ENCODE measurements around the gene RUNX2.

The RUNX2 gene

DNA sequence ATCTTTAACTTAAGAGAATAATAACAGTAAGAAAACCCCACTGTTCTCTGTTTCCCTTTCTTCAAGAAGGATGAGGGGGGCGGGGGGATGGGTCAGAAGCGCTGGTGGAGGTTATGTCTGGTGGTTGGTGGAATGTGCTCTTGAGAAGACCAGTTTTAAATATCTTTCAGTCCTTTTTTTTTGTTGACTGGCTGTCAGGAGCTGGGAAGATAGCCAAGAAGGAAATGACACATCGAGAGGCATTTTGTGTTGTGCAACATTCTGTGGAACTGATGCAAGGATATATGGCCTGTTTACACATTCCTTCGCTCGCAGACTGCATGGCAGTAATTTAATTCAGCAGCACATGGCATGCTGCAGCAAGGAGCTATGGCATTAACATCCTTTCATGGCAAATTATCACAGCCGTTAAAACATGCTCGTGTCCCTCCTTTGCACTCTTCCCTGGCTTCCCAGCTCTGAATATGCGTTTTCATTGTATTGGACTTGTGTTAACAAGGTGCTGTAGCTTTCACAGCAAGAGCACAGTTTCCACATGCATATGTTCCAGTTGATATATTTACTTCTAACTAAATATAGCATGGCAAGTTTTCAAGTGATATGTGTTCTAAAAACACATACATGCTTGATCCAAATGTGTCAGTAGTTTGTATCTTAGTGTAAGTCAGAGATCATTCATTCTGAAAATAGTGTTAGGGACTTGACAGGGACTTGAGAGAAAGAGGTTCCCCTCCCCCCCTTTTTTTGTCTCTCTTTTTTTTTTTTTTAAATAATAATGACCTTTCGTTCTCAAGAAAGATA lies 117.8 kb downstream of the RUNX2 start (continued):
- TF ChIP-seq ZNF843 (tag by site-specific recombination; IDR thresholded peaks at IDR 0.05) (peak; percentile 75; the same call in 1 of the 2 replicates), ZNF596 (tag by site-specific recombination; IDR thresholded peaks at IDR 0.05) (no peak), ZNF114 (tag by site-specific recombination; IDR thresholded peaks at IDR 0.05) (no peak), ZNF311 (tag by site-specific recombination; IDR thresholded peaks at IDR 0.05; ENCODE audit: borderline replicate concordance) (no peak), ZNF2 (tag by site-specific recombination; IDR thresholded peaks at IDR 0.05) (peak; percentile 79), GFI1B (tag by site-specific recombination; IDR thresholded peaks at IDR 0.05) (no peak), SCRT2 (tag by site-specific recombination; IDR thresholded peaks at IDR 0.05) (peak; percentile 60), ZNF391 (tag by site-specific recombination; IDR thresholded peaks at IDR 0.05; ENCODE audit: borderline replicate concordance, low read depth) (peak; percentile 55; the same call in 1 of the 2 replicates), ZBTB20 (tag by site-specific recombination; IDR thresholded peaks at IDR 0.05) (peak; percentile 44; the same call in 1 of the 2 replicates), ZNF548 (tag by site-specific recombination; IDR thresholded peaks at IDR 0.05) (no peak), ZBTB1 (tag by site-specific recombination; IDR thresholded peaks at IDR 0.05) (no peak), ZNF658 (tag by site-specific recombination; IDR thresholded peaks at IDR 0.05) (no peak), IKZF3 (tag by site-specific recombination; IDR thresholded peaks at IDR 0.05) (peak; percentile 74), ZNF664 (tag by site-specific recombination; IDR thresholded peaks at IDR 0.05) (0 out of 2 replicates have a peak, but pooled peaks have one; percentile 43), ZNF121 (tag by site-specific recombination; IDR thresholded peaks at IDR 0.05) (no peak), ZSCAN30 (tag by site-specific recombination; IDR thresholded peaks at IDR 0.05) (peak; percentile 66), HOXA7 (CRISPR knock-in tag; IDR thresholded peaks at IDR 0.05; ENCODE audit: borderline replicate concordance) (no peak), ZNF266 (tag by site-specific recombination; IDR thresholded peaks at IDR 0.05; ENCODE audit: low read depth) (no peak)
- TF ChIP-seq, protein P1, sequence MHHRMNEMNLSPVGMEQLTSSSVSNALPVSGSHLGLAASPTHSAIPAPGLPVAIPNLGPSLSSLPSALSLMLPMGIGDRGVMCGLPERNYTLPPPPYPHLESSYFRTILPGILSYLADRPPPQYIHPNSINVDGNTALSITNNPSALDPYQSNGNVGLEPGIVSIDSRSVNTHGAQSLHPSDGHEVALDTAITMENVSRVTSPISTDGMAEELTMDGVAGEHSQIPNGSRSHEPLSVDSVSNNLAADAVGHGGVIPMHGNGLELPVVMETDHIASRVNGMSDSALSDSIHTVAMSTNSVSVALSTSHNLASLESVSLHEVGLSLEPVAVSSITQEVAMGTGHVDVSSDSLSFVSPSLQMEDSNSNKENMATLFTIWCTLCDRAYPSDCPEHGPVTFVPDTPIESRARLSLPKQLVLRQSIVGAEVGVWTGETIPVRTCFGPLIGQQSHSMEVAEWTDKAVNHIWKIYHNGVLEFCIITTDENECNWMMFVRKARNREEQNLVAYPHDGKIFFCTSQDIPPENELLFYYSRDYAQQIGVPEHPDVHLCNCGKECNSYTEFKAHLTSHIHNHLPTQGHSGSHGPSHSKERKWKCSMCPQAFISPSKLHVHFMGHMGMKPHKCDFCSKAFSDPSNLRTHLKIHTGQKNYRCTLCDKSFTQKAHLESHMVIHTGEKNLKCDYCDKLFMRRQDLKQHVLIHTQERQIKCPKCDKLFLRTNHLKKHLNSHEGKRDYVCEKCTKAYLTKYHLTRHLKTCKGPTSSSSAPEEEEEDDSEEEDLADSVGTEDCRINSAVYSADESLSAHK (tag by site-specific recombination; IDR thresholded peaks at IDR 0.05) = peak; percentile 64; the same call in 1 of the 2 replicates
- TF ChIP-seq, protein P2, sequence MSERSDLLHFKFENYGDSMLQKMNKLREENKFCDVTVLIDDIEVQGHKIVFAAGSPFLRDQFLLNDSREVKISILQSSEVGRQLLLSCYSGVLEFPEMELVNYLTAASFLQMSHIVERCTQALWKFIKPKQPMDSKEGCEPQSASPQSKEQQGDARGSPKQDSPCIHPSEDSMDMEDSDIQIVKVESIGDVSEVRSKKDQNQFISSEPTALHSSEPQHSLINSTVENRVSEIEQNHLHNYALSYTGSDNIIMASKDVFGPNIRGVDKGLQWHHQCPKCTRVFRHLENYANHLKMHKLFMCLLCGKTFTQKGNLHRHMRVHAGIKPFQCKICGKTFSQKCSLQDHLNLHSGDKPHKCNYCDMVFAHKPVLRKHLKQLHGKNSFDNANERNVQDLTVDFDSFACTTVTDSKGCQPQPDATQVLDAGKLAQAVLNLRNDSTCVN (tag by site-specific recombination; optimal IDR thresholded peaks at IDR 0.05) = no peak
- TF ChIP-seq, protein P3, sequence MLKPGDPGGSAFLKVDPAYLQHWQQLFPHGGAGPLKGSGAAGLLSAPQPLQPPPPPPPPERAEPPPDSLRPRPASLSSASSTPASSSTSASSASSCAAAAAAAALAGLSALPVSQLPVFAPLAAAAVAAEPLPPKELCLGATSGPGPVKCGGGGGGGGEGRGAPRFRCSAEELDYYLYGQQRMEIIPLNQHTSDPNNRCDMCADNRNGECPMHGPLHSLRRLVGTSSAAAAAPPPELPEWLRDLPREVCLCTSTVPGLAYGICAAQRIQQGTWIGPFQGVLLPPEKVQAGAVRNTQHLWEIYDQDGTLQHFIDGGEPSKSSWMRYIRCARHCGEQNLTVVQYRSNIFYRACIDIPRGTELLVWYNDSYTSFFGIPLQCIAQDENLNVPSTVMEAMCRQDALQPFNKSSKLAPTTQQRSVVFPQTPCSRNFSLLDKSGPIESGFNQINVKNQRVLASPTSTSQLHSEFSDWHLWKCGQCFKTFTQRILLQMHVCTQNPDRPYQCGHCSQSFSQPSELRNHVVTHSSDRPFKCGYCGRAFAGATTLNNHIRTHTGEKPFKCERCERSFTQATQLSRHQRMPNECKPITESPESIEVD (tag by site-specific recombination; IDR thresholded peaks at IDR 0.05) = peak; percentile 87
- TF ChIP-seq, protein P4, sequence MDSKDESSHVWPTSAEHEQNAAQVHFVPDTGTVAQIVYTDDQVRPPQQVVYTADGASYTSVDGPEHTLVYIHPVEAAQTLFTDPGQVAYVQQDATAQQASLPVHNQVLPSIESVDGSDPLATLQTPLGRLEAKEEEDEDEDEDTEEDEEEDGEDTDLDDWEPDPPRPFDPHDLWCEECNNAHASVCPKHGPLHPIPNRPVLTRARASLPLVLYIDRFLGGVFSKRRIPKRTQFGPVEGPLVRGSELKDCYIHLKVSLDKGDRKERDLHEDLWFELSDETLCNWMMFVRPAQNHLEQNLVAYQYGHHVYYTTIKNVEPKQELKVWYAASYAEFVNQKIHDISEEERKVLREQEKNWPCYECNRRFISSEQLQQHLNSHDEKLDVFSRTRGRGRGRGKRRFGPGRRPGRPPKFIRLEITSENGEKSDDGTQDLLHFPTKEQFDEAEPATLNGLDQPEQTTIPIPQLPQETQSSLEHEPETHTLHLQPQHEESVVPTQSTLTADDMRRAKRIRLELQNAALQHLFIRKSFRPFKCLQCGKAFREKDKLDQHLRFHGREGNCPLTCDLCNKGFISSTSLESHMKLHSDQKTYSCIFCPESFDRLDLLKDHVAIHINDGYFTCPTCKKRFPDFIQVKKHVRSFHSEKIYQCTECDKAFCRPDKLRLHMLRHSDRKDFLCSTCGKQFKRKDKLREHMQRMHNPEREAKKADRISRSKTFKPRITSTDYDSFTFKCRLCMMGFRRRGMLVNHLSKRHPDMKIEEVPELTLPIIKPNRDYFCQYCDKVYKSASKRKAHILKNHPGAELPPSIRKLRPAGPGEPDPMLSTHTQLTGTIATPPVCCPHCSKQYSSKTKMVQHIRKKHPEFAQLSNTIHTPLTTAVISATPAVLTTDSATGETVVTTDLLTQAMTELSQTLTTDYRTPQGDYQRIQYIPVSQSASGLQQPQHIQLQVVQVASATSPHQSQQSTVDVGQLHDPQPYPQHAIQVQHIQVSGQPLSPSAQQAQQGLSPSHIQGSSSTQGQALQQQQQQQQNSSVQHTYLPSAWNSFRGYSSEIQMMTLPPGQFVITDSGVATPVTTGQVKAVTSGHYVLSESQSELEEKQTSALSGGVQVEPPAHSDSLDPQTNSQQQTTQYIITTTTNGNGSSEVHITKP (tag by site-specific recombination; IDR thresholded peaks at IDR 0.05) = peak; percentile 59; the same call in 1 of the 2 replicates
